ENCODE results near the gene TRAPPC6A. TPM values are rescaled to one million over a fixed set of nuclear protein-coding genes. Genes with fewer than 3 reads are reported as not detected.

TRAPPC6A gene
- polyA plus RNA-seq, 1 donor: 24.5 TPM

Other genes with a start within 250 kb of the TRAPPC6A start
- gene APOC4, start 236.0 kb downstream of the TRAPPC6A start, polyA plus RNA-seq (ENCODE audit: insufficient read length): not detected
- gene APOC2, start 232.2 kb downstream of the TRAPPC6A start, polyA plus RNA-seq (ENCODE audit: insufficient read length): 10.1 TPM
- 121 TPM for gene CLPTM1, start 222.9 kb downstream of the TRAPPC6A start, polyA plus RNA-seq (ENCODE audit: insufficient read length)
- gene RELB, start 176.8 kb downstream of the TRAPPC6A start, polyA plus RNA-seq (ENCODE audit: insufficient read length): 4.5 TPM
- gene CLASRP, start 139.2 kb downstream of the TRAPPC6A start, polyA plus RNA-seq (ENCODE audit: insufficient read length): 76.8 TPM
- gene ZNF296, start 101.8 kb downstream of the TRAPPC6A start, polyA plus RNA-seq (ENCODE audit: insufficient read length): 0.98 TPM
- gene GEMIN7, start 99.0 kb downstream of the TRAPPC6A start, polyA plus RNA-seq (ENCODE audit: insufficient read length): 22.5 TPM
- 23.6 TPM for gene PPP1R37, start 85.1 kb downstream of the TRAPPC6A start, polyA plus RNA-seq (ENCODE audit: insufficient read length)
- gene NKPD1, start 17.3 kb downstream of the TRAPPC6A start, polyA plus RNA-seq (ENCODE audit: insufficient read length): 0.17 TPM
- gene BLOC1S3, start 547 bp upstream of the TRAPPC6A start, polyA plus RNA-seq (ENCODE audit: insufficient read length): 9.4 TPM
- gene EXOC3L2, start 67.2 kb upstream of the TRAPPC6A start, polyA plus RNA-seq (ENCODE audit: insufficient read length): 5.1 TPM
- 41.7 TPM for gene MARK4, start 73.0 kb upstream of the TRAPPC6A start, polyA plus RNA-seq (ENCODE audit: insufficient read length)
- 0.38 TPM for gene CKM, start 144.6 kb upstream of the TRAPPC6A start, polyA plus RNA-seq (ENCODE audit: insufficient read length)
- gene KLC3, start 162.5 kb upstream of the TRAPPC6A start, polyA plus RNA-seq (ENCODE audit: insufficient read length): 1.7 TPM
- 38.0 TPM for gene ERCC2, start 192.3 kb upstream of the TRAPPC6A start, polyA plus RNA-seq (ENCODE audit: insufficient read length)
- 9.1 TPM for gene PPP1R13L, start 226.8 kb upstream of the TRAPPC6A start, polyA plus RNA-seq (ENCODE audit: insufficient read length)
- 3.3 TPM for gene POLR1G, start 228.4 kb upstream of the TRAPPC6A start, polyA plus RNA-seq (ENCODE audit: insufficient read length)
- 73.9 TPM for gene ERCC1, start 245.7 kb upstream of the TRAPPC6A start, polyA plus RNA-seq (ENCODE audit: insufficient read length)

Measured in left kidney (tissue), 1 donor.